Sigmoid colon (tissue), 4 donors: ENCODE results near the gene CENPP.

Experiments
- EP300 ChIP-seq, 4 donors: sonication (generic); formaldehyde crosslinking; IDR thresholded peaks; one replicate each; pipeline ENCODE4 v1.6.1; 2017; ENCODE audit warnings: antibody characterized with exemption in 4 of 4
- POLR2A ChIP-seq, 2 donors: fragments of 450-650 bp; IDR thresholded peaks; one replicate each; pipeline ENCODE4 v1.6.1; 2016; ENCODE audit warnings: antibody characterized with exemption in 2 of 2, mild to moderate bottlenecking in 2 of 2, moderate library complexity in 2 of 2
- POLR2AphosphoS5 ChIP-seq, 4 donors: sonication (generic); formaldehyde crosslinking; IDR thresholded peaks; one replicate each; pipeline ENCODE4 v1.6.1; 2017; ENCODE audit warnings: antibody characterized with exemption in 4 of 4
- TF ChIP-seq, protein P1 (sequence below), 4 experiments: fragments of 450-650 bp in 3 of 4; fragments of 200-600 bp in 1 of 4; IDR thresholded peaks; one replicate each; pipeline ENCODE4 v1.5.1; 2016 to 2019; ENCODE audit warnings: antibody characterized with exemption in 4 of 4, mild to moderate bottlenecking in 3 of 4, moderate library complexity in 2 of 4

- TF ChIP-seq, protein P1, sequence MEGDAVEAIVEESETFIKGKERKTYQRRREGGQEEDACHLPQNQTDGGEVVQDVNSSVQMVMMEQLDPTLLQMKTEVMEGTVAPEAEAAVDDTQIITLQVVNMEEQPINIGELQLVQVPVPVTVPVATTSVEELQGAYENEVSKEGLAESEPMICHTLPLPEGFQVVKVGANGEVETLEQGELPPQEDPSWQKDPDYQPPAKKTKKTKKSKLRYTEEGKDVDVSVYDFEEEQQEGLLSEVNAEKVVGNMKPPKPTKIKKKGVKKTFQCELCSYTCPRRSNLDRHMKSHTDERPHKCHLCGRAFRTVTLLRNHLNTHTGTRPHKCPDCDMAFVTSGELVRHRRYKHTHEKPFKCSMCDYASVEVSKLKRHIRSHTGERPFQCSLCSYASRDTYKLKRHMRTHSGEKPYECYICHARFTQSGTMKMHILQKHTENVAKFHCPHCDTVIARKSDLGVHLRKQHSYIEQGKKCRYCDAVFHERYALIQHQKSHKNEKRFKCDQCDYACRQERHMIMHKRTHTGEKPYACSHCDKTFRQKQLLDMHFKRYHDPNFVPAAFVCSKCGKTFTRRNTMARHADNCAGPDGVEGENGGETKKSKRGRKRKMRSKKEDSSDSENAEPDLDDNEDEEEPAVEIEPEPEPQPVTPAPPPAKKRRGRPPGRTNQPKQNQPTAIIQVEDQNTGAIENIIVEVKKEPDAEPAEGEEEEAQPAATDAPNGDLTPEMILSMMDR (IDR thresholded peaks at IDR 0.05): no peak
- no peak for TF ChIP-seq POLR2A (IDR thresholded peaks at IDR 0.05)
- TF ChIP-seq POLR2AphosphoS5 (IDR thresholded peaks at IDR 0.05): peak in 2 of 4 donors; percentile 46 to 54
- TF ChIP-seq EP300 (IDR thresholded peaks at IDR 0.05): peak in 1 of 4 donors; percentile 19
These were observed 33.7 kb downstream of the CENPP start for GRCh38 chr9:92359394-92359995.
